T follicular helper cell (primary cell): ENCODE data around the gene LRRC36.

Source experiments
- DNase-seq: peaks from one replicate; pipeline ENCODE4 v3.0.0-alpha.2; 2020; ENCODE audit warnings: low read depth

Gene LRRC36

GRCh38 chr16:67389911-67390815, 63.5 kb downstream of the LRRC36 start:
- DNase-seq = no peak

GRCh38 chr16:67390816-67391423, 64.3 kb downstream of the LRRC36 start:
- DNase-seq = no peak

DNA sequence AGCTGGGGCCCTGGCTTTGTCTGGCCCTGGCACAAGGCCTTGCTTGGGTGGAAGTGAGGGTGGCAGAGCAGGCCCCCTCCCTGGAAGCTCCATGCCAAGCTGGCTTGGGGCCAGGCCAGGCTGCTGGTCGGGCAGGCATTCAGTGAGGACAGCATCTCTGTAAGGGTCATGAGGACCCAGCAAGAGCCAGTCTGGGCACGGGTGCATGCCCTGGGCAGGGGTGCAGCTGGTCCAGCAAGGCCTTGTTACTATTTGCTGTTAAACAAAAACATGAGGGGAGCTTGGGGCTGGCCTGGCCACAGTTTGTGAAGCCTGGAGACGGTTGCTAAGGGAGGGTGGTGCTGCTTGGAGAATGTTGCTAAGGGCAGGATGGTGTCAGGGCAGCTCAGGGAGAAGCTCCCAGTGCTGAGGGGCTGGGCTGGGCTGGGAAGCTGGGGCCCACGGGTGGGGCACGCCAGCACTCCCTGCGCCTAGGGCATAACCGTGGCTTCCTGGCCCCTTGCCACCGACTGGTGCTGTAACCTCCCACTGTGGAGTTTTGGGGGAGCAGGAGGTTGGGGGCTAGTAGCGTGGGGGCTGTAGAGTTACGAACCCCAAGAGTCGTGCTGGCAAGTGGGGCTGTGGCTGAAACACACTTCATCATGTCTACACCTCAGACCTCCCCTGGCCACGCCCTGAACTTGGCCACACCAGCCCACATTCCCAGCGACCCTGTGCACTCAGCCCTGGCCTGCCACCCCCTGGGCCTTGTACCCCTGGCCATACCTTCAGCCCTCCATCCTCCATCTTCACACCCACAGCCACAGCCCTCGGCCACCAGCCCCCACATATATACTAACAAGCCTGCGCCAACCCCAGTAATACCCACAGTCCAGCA, 65.0 kb downstream of the LRRC36 start:
- no peak for DNase-seq

DNA sequence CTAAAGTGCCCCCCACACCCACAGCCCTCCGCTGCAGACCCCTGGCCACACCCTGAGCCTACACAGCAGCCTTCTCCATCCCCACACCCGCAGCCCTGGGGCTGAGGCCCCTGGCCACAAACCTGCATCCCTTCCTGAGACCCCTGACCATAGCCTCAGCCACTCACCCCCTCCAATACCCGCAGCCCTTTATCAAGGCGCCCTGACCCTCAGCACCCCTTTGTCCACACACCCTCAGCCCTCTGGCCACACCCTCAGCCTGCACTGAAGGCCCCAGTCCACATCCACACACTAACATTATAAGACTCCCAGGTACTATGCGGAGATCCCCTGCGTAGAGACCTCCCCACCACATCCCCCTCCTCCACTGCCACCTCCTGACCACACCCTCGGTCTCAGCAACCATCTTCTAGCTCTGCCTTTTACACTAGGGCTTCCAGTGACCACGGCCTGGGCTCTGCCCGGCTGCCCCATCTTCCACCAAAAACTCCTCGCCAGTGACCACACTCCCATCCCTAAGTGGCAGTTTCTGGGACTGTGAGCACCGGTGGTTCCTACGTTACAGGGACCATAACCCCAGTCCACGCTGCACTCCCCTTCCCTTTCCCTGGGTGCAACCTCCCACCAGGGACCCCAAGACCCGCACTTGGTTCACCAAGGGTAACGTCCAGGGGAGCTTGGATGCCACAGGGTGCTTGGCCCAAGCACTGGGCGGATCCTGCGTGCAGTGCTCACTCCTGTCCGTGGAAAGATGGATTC, 65.9 kb downstream of the LRRC36 start:
- no peak for DNase-seq

DNA sequence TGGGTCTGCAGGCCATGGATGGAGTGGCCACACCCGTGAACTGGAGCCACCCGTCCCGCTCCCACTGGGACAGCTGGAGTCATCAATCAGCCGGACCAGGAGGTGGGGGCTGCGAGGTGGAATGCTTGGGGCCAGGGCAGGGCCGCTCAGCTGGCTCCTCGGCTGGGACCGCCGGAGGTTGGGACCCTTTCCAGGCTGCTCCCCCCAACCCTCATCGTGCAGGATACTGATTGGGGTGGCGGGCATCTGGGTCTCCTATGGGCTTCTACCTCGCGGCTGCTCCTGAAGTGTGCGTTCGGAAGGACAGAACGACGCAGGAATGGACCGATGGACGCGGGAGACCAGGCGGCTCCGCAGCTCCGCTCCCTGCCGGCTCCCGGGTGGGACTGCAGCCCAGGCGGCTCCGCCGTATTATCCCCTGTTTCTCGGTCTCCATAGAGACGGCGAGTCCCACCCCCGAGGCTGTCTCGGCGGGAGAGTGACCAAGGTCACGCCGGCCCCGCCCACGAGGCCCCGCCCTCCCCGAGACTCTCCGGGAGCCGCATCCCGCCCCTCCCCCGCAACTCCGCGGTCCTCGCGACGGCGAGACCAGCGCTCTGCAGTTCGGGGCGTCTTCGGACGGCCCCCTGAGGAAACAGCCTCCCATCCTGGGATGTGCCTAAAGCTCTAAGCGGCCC, 66.6 kb downstream of the LRRC36 start, which contains the start of gene TPPP3:
Gene TPPP3, minus strand, starts transcription at position 388 of the 677 bp plus-strand sequence. CDS start 2,387 bp downstream, outside the sequence.
- DNase-seq = no peak

GRCh38 chr16:67393788-67394154, 67.2 kb downstream of the LRRC36 start:
- no peak for DNase-seq

- no peak for DNase-seq
Measured at GRCh38 chr16:67394155-67395104, 67.8 kb downstream of the LRRC36 start.

GRCh38 chr16:67395105-67395457, 68.5 kb downstream of the LRRC36 start:
- no peak for DNase-seq

- no peak for DNase-seq
Measured at GRCh38 chr16:67395458-67396158, 69.0 kb downstream of the LRRC36 start.

DNA sequence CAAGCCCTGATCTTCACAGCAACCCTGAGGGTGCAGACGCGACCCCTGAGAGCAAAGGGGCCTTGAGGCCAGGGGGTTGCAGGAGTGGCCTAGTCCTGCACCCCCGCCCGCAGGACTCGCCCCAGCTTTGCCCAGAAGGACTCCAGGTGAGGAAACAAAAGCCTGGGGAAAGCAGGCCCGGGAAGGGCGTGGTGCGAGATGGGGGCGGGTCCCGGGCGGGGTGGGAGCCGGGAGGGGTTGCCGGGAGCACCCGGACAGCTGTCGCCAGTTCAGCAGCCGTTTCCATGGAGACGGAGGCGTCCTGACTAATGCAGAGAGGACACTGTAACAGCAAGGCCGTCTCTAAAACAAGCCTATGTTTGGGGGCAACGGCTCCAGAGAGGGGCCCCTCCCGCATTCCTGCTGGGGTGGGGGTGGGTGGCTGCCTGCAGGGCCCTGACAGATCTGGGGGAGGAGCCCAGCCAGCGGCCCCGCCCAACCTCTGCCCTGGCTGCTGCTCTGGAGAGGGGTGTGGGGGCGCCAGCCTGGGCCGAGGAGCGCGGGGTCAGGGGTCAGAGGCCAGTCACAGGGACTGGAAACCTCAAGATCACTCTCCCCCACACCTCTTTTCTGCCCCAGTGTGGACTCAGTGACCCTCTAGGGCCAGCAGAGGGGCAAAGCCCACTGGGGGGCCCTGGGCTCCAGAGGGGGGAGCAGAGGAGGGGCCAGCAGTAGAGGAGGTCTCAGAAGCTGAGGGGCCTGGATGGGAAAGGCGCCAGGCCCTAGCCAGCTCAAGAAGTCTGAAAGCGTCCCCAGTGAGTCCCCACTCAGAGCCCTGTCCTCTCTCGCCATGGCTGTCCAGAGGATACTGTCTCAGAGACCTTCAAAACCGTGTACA, 69.8 kb downstream of the LRRC36 start:
- no peak for DNase-seq

DNA sequence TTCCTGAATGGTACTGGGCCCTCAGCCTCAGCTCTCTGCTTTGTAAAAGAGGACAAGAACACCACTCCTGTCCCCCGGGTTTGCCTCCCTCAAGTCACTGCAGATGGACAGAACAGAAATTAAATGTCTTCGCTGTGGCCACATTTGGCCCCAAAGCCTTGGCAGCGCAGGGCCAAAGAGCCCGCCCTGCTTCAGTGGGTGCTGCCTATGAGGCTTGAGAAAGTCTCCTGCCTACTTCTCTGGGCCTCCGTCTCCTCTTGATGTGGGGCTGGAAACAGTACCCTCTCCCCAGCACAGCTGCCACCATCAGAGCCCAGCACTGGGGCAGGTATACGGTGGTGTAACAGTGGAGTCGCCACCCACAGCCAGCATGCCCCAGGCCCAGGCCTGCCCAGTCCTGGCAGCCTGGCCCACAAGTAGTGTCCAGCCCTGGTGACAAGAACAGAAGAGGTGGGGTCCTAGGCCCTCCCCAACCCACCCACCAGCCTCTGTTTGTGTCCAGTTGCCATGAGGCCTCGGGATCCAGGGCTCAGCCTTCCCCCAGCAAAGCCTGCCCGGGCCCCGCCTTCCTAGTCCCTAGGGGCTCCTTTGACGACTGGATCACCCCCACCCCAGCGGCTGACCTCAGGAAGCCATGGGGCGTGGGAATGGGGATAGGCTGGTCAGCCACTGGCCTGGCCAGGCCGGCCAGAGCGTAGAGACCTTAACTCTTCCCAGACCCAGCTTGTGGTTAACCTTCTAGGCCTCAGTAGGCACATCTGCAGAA, 70.6 kb downstream of the LRRC36 start:
- no peak for DNase-seq

- no peak for DNase-seq
Measured at GRCh38 chr16:67397812-67398545, 71.4 kb downstream of the LRRC36 start.

GRCh38 chr16:67398546-67399217, 72.1 kb downstream of the LRRC36 start:
- no peak for DNase-seq

DNA sequence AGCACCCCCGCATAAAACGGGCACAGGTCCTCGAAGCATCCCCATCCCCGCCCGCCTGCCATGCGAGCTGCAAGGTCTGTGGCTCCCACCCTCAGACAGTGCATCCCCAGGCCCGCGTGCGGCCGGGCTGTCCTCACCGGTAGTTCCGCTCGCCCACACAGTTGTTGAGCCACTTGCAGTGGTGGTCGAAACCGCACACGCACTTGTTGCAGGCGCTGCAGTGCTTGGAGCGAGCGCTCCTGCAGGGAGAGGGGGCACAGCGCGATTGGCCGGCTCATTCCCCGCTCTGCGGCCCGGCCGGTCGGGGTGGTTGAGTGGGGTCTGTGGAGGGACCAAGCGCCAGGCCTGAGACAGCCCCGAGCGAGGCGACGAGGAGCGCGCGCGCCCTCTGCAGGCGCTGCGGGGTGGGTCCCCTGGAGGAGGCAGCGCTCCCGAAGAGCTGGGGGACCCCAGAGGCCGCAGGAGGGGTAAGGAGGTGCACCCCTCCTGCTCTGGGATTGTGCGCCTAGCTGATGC, 72.7 kb downstream of the LRRC36 start:
- DNase-seq = no peak

- DNase-seq = no peak
Measured at GRCh38 chr16:67399749-67400704, 73.4 kb downstream of the LRRC36 start.
